PC-3 (cell line): Measurements from ENCODE around the gene ZFYVE19. TPM values are rescaled to one million over a fixed set of nuclear protein-coding genes. Genes with fewer than 3 reads are reported as not detected.

Source experiments
- ATAC-seq: fragments of 200-7000 bp; cut with Tn5 transposase; 2 replicates; pipeline ENCODE4 v1.9.1; 2020; ENCODE audit warnings: mild to moderate bottlenecking, moderate library complexity
- BruUV-seq: library from RNA; stranded (reverse); fragments of 400-500 nt; replicated peaks from 2 replicates; lab custom pipeline; 2021; lab: Mats Ljungman, UMichigan
- CTCF ChIA-PET: fragments of 300-600 bp; sonication (Branson Sonifier 250); formaldehyde crosslinking; loops from one replicate; lab custom pipeline; 2022; ENCODE audit warnings: antibody characterized with exemption; lab: Charles Lee
- POLR2A ChIA-PET: fragments of 300-600 bp; sonication (Branson Sonifier 250); formaldehyde crosslinking; loops from one replicate; lab custom pipeline; 2022; ENCODE audit warnings: antibody characterized with exemption; ENCODE audit not compliant: unreplicated experiment; lab: Charles Lee
- DNase-seq: peaks from one replicate; pipeline ENCODE4 v3.0.0-alpha.2; 2015
- H2AFZ ChIP-seq: fragments of 300-600 bp; sonication (generic); 2 replicates; pipeline ENCODE4 v1.6.0; 2016; ENCODE audit warnings: antibody characterized with exemption, low read length
- H3F3A ChIP-seq: fragments of 300-600 bp; sonication (generic); one replicate; pipeline ENCODE4 v1.6.0; 2017; ENCODE audit warnings: antibody characterized with exemption, low read length, control low read depth, mild to moderate bottlenecking; ENCODE audit not compliant: unreplicated experiment
- H3K27ac ChIP-seq: fragments of 300-600 bp; sonication (generic); 2 replicates; pipeline ENCODE4 v1.5.1; 2016; ENCODE audit warnings: mild to moderate bottlenecking, low read length
- H3K27me3 ChIP-seq: fragments of 300-600 bp; sonication (generic); 2 replicates; pipeline ENCODE4 v1.6.1; 2016; ENCODE audit warnings: low read length, mixed read lengths
- H3K36me3 ChIP-seq: fragments of 300-600 bp; sonication (generic); 2 replicates; pipeline ENCODE4 v1.6.1; 2016; ENCODE audit warnings: low read depth, mixed run types, low read length, mixed read lengths
- H3K4me1 ChIP-seq: fragments of 300-600 bp; sonication (generic); 2 replicates; pipeline ENCODE4 v1.5.1; 2016; ENCODE audit warnings: low read length; ENCODE audit not compliant: insufficient read depth
- H3K4me2 ChIP-seq: fragments of 300-600 bp; sonication (generic); 2 replicates; pipeline ENCODE4 v1.6.0; 2016; ENCODE audit warnings: low read length
- H3K4me3 ChIP-seq: fragments of 300-600 bp; sonication (generic); 2 replicates; pipeline ENCODE4 v1.5.1; 2016; ENCODE audit warnings: mild to moderate bottlenecking, low read length, mixed read lengths
- H3K79me2 ChIP-seq: fragments of 300-600 bp; sonication (generic); 2 replicates; pipeline ENCODE4 v1.6.1; 2017; ENCODE audit warnings: low read length, mixed read lengths
- H3K9ac ChIP-seq: fragments of 300-600 bp; sonication (generic); 2 replicates; pipeline ENCODE4 v1.6.0; 2016; ENCODE audit warnings: mild to moderate bottlenecking, low read length
- H3K9me2 ChIP-seq: fragments of 300-600 bp; sonication (generic); replicated peaks from 2 replicates; pipeline ENCODE4 v1.6.1; 2016; ENCODE audit warnings: mixed run types, low read length, mixed read lengths
- H3K9me3 ChIP-seq: fragments of 300-600 bp; sonication (generic); 2 replicates; pipeline ENCODE4 v1.6.1; 2016; ENCODE audit warnings: low read length, mixed read lengths
- H4K20me1 ChIP-seq: fragments of 300-600 bp; sonication (generic); 2 replicates; pipeline ENCODE4 v1.6.1; 2016; ENCODE audit warnings: low read length, mixed read lengths
- EZH2 ChIP-seq: fragments of 300-600 bp; sonication (generic); IDR thresholded peaks from one replicate; pipeline ENCODE4 v1.6.1; 2017; ENCODE audit warnings: antibody characterized with exemption, mild to moderate bottlenecking, low read length; ENCODE audit not compliant: unreplicated experiment
- EZH2phosphoT487 ChIP-seq: fragments of 300-600 bp; sonication (generic); IDR thresholded peaks from 2 replicates; pipeline ENCODE4 v1.6.1; 2018; ENCODE audit warnings: mild to moderate bottlenecking, antibody characterized with exemption, low read length, borderline replicate concordance
- intact Hi-C: fragments of 100-400 bp; cut with micrococcal nuclease; formaldehyde crosslinking; loops from 2 replicates; pipeline ENCODE4 v1.9.0; 2023
- total RNA-seq: library from RNA; depleted of rRNA; stranded (reverse); fragments of >200 nt; gene quantifications from 2 replicates; pipeline ENCODE4 v1.2.3, GENCODE V29; 2014
- TF ChIP-seq, protein P1 (sequence below): fragments of 300-600 bp; sonication (generic); conservative IDR thresholded peaks from 2 replicates; pipeline ENCODE4 v1.5.1; 2017; ENCODE audit warnings: antibody characterized with exemption, low read depth, mild to moderate bottlenecking, low read length

ZFYVE19 gene
- total RNA-seq, 1 experiment from 2014 or later, result 32.3 TPM

DNA sequence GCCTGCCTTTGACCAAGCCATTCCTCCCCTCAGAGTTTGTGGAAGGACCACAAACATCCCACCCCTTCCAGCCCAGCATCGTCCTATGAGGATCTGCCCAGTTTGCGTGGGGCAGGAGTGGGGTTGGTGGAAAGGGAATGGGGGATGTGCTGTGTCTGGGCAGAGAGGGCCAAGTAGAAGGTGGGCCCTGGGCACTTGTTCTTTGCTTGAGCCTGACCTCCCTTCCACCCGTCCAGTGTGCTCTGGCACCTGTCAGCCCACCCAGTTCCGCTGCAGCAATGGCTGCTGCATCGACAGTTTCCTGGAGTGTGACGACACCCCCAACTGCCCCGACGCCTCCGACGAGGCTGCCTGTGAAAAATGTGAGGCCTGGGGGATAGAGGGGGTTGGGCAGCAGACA, 47.3 kb downstream of the ZFYVE19 start:
- H3K4me3 ChIP-seq, result no peak overlapping the region
- CTCF ChIA-PET, result no interaction called here
- POLR2A ChIA-PET, result no interaction called here
- no peak for DNase-seq
- peaks cover 23% of the 10 kb centered on the region for H3K4me1 ChIP-seq
- H3K9me3 ChIP-seq, result no peaks in the 10 kb centered on the region
- peaks cover 44% of the 10 kb centered on the region for H3K36me3 ChIP-seq
- no peaks in the 10 kb centered on the region for H3K27me3 ChIP-seq
- ATAC-seq, result no peak
- H3K4me2 ChIP-seq, result no peak overlapping the region
- no peak overlapping the region for H2AFZ ChIP-seq
- TF ChIP-seq, protein P1, sequence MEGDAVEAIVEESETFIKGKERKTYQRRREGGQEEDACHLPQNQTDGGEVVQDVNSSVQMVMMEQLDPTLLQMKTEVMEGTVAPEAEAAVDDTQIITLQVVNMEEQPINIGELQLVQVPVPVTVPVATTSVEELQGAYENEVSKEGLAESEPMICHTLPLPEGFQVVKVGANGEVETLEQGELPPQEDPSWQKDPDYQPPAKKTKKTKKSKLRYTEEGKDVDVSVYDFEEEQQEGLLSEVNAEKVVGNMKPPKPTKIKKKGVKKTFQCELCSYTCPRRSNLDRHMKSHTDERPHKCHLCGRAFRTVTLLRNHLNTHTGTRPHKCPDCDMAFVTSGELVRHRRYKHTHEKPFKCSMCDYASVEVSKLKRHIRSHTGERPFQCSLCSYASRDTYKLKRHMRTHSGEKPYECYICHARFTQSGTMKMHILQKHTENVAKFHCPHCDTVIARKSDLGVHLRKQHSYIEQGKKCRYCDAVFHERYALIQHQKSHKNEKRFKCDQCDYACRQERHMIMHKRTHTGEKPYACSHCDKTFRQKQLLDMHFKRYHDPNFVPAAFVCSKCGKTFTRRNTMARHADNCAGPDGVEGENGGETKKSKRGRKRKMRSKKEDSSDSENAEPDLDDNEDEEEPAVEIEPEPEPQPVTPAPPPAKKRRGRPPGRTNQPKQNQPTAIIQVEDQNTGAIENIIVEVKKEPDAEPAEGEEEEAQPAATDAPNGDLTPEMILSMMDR, result no peak
- no peak for TF ChIP-seq EZH2
- no peak for TF ChIP-seq EZH2phosphoT487
- peaks cover 9% of the 10 kb centered on the region for H3F3A ChIP-seq
- H3K9me2 ChIP-seq, result no peaks in the 10 kb centered on the region
- BruUV-seq, result no TSS peak
- H3K27ac ChIP-seq, result no peak overlapping the region
- no peaks in the 10 kb centered on the region for H4K20me1 ChIP-seq
- H3K9ac ChIP-seq, result no peak overlapping the region
- intact Hi-C loops, result no loop called here
- peaks cover 26% of the 10 kb centered on the region for H3K79me2 ChIP-seq

DNA sequence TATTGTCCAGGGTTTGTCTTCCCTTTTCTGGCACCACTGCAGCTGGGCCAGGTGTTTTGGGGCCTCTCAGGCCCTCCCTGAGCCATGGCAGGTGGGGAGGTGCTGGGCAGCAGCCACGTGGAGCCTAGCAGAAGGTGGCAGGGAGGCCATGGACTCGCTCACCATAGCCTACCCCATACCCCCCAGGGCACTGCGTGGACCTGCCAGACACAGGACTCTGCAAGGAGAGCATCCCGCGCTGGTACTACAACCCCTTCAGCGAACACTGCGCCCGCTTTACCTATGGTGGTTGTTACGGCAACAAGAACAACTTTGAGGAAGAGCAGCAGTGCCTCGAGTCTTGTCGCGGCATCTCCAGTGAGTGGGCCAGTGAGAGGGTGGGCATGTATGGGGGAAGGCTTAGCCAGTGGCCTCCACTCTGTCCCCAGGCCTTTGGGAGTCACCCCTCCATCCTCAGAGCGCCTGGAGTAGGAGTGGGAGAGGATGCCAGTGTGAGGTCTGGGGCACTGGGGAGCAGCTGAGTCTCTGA, 48.9 kb downstream of the ZFYVE19 start:
- Histone ChIP-seq H3K27ac (no peak overlapping the region), H3K4me3 (no peak overlapping the region), H4K20me1 (no peaks in the 10 kb centered on the region), H3K79me2 (peaks cover 11% of the 10 kb centered on the region), H3F3A (peaks cover 14% of the 10 kb centered on the region), H3K27me3 (no peaks in the 10 kb centered on the region), H3K36me3 (peaks cover 33% of the 10 kb centered on the region), H3K4me1 (peaks cover 23% of the 10 kb centered on the region), H3K9me3 (no peaks in the 10 kb centered on the region), H3K9me2 (no peaks in the 10 kb centered on the region), H3K9ac (no peak overlapping the region), H2AFZ (no peak overlapping the region), H3K4me2 (no peak overlapping the region)
- POLR2A ChIA-PET, result interaction anchor here (0.6 kb wide), 1 partner anchor 57 kb away, joined by 3 read pairs; no protein-coding TSS in a partner anchor
- BruUV-seq, result no TSS peak
- CTCF ChIA-PET, result no interaction called here
- TF ChIP-seq EZH2phosphoT487 (no peak), EZH2 (no peak)
- TF ChIP-seq, protein P1, result no peak
- DNase-seq (no peak), ATAC-seq (no peak)
- intact Hi-C loops, result loop anchor here (5.0 kb wide), 1 partner anchor 162 kb away; no protein-coding TSS in a partner anchor

DNA sequence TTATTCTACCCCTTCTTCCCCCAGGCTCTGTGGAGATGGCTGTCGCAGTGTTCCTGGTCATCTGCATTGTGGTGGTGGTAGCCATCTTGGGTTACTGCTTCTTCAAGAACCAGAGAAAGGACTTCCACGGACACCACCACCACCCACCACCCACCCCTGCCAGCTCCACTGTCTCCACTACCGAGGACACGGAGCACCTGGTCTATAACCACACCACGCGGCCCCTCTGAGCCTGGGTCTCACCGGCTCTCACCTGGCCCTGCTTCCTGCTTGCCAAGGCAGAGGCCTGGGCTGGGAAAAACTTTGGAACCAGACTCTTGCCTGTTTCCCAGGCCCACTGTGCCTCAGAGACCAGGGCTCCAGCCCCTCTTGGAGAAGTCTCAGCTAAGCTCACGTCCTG, 49.9 kb downstream of the ZFYVE19 start:
- H3K9ac ChIP-seq, result peak overlapping the region; percentile 64
- CTCF ChIA-PET, result interaction anchor here (0.8 to 3.8 kb wide), 9 partner anchors 10 to 74 kb away, joined by 3 to 80 read pairs (median 7); partner anchors contain the start of genes RHOV, SPINT1 and VPS18
- H3K36me3 ChIP-seq, result peaks cover 29% of the 10 kb centered on the region
- peaks cover 14% of the 10 kb centered on the region for H3F3A ChIP-seq
- peaks cover 3% of the 10 kb centered on the region; the same call in 1 of the 2 replicates for H3K79me2 ChIP-seq
- POLR2A ChIA-PET, result no interaction called here
- ATAC-seq (no peak), DNase-seq (no peak)
- peak overlapping the region; percentile 94 for H3K27ac ChIP-seq
- H3K9me2 ChIP-seq, result no peaks in the 10 kb centered on the region
- TF ChIP-seq EZH2 (no peak), EZH2phosphoT487 (no peak)
- TF ChIP-seq, protein P1, result no peak
- H3K4me1 ChIP-seq, result peaks cover 30% of the 10 kb centered on the region
- intact Hi-C loops, result loop anchor here (1.0 to 5.0 kb wide), 4 partner anchors 38 to 161 kb away; partner anchors contain the start of gene VPS18
- no TSS peak for BruUV-seq
- H3K4me3 ChIP-seq, result peak overlapping the region; percentile 7
- no peaks in the 10 kb centered on the region for H3K9me3 ChIP-seq
- no peaks in the 10 kb centered on the region for H4K20me1 ChIP-seq
- no peaks in the 10 kb centered on the region for H3K27me3 ChIP-seq
- no peak overlapping the region for H2AFZ ChIP-seq
- H3K4me2 ChIP-seq, result peak overlapping the region; percentile 64
